NCI-H345 treated with DMSO at 0.1 percent for 48 hours (cell line): ENCODE measurements around the gene TMEM203.

Experiments
- DNase-seq: peaks from one replicate; lab custom pipeline; 2025; ENCODE audit not compliant: unreplicated experiment; lab: John Stamatoyannopoulos, UW

The TMEM203 gene

DNA sequence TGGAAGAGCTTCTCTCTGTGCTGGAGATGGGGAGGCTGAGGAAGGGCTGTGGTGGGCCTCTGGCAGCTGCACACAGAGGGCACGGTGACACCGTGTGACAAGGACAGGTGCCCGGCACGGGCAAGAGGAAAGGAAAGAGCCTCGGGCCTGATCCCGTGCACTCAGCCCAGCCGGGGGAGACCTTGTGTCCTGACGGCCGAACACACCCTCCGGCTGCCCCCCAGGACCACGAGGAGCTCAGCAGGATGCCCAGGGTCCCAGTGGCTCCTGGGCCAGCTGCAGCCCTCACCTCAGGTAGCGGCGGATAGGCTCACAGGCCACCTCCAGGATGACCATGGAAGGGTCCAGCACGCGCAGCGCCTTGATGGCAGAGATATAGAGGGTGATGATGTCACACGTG lies 22.6 kb downstream of the TMEM203 start:
- no peak for DNase-seq

DNA sequence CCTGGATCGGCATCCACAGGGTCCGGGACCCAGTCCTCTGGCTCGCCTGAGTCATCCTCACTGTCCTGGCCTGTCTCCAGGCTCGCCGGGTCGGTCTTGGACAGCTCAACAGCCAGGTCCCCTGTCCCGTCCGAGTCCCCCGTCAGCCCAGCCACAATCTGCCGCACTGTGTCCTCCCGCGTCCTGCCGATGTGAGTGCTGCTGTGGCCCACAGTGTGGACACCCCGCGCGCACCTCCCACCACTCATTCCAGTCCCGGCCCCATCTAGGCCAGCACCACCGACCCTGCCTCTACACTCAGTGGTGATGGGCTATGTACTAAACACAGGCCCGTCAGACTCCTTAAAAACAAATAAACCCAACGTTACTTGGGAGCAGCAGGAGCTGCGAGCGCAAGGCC lies 23.8 kb downstream of the TMEM203 start:
- DNase-seq: no peak

- no peak for DNase-seq
Observed at GRCh38 chr9:137180491-137180890, 25.0 kb downstream of the TMEM203 start.

- no peak for DNase-seq
Observed at GRCh38 chr9:137179761-137180160, 25.7 kb downstream of the TMEM203 start.

GRCh38 chr9:137178939-137179630 lies 26.4 kb downstream of the TMEM203 start:
- DNase-seq: no peak

- DNase-seq: no peak
Observed at GRCh38 chr9:137178201-137178938, 27.1 kb downstream of the TMEM203 start.

DNA sequence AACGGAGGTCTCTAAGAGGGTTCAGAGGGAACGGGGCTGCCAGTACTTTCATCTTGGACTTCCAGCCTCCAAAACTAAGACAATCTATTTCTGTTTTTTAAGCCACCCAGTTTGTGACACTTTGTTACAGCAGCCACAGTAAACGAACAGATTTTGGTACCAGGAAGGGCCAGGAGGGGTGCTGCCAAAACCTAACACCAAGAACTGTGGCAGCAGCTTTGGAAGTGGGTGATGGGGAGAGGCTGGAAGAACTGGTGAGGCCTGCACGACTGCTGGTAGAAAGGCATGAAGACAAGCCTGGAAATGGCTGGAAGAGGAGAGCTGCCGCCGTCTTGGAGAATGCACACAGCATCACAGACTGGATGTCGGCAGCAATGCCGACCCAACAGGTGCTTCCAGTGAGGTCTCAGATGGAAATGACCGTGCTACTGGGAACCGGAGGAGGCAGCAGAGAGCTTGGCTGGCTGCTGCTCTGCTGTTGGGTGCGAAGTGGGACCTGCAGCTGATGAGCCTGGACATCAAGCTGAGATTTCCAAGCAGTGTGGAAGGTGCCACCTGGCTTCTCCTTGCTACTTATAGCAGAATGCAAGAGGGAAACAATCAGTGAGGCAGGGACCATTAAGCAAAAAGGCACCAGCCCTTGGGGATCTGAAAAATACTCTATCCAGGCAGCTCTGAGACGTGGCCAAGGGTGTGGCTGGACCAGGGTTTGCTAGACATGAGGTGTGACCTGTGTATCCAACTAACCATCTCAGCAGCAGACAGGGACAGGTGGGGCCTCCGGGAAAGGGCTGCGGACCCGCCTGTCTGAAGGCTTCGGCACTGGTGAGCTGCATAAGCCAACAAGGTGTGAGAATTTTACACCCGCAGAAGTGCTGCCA lies 28.9 kb downstream of the TMEM203 start:
- no peak for DNase-seq

DNA sequence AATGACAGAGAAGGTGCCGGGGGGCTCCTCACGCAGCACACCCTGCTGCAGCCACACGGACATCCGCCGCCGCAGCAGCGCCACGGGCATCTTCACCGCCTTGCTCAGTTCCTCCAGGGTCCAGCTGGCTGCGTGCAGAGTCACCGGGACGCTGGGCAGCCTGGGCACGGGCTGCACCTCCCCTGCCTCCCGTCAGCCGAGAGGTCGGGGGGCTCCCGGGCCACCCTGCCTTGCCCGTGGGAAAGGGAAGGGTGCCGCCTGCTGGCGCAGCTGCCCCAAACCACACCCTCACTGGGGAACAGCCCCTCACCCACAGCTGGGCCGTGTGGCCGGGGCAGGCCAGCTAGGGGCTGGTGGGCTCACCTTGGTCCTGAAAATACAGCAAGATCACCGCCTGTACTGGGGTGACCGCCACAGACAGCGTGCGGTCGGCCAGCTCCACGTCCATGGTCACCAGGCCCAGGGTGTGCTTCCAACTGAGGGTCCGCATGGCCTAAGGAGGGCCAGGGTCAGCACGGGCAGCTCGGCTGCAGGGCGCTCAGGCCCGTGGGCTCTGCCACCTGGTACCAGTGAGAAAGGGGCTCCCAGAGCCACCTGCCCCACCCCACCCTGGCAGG lies 30.0 kb downstream of the TMEM203 start:
- no peak for DNase-seq

DNA sequence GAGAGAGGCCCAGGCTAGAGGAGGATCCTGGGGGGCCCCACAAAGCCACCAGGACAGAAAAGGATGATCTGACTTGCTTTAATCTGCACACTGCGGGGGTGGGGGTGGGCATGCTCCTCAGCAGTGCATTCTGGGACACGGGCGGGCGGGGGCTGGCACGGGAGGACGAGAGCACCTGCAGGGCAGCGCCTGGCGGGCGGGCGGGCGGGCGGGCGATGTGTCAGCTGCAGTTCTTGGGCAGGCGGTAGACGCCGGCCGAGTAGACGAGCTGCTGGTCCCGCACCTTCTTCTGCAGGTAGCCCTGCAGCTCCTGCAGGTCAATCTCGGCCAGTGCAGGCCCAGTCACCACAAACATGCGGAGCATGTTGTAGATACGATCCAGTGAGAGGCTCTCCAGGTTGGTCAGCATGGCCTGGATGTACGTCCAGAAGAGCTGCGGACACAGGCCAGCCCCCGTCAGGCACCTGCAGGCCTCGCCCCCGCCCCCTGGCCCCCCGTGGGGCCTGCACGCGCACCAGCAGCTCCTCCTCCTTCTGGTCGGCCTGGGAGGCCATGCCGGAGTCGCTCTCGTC lies 30.6 kb downstream of the TMEM203 start:
- no peak for DNase-seq

GRCh38 chr9:137173796-137174664 lies 31.4 kb downstream of the TMEM203 start:
- DNase-seq: no peak

DNA sequence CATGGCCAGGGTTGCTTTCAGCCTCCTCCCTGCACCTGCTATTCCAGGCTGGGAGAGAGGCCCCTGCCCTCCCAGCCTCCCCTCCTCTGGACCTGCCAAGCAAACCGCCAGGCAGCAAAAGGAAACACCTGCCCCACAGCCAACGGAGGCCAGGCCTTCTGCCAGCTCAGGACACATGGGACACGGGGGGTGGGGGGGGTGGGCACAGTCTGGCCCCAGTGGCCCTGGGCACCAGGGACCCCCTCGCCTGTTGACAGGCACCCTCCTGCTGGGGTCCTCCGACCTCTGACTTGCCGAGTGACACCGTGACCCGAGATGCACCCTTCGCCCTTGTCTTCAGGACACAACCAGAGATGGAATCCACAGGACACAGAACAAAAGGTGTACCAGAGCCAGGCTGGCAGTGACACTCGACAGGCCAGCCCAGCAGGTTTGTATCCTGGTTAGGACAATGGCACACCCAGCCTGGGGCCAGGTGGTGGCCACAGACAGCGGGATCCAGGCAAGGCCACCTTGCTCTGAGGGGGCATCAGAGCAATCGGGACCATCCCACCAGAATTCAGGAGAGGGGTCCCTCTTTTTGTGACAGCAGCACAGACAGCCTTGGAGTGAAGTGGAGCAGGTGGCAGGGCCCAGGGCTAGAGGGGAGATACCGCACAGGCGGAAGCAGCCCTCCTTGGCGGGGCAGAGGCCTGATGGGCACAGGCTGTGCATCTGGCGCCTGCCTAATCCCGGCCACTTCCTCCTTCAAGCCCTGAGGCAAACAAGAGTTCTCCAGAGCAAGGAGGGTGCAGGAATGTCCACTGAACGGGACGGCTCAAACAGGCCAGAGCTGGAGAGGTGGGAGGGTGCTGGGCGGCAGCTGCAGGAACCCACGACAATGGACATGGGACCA lies 32.3 kb downstream of the TMEM203 start:
- DNase-seq: no peak

DNA sequence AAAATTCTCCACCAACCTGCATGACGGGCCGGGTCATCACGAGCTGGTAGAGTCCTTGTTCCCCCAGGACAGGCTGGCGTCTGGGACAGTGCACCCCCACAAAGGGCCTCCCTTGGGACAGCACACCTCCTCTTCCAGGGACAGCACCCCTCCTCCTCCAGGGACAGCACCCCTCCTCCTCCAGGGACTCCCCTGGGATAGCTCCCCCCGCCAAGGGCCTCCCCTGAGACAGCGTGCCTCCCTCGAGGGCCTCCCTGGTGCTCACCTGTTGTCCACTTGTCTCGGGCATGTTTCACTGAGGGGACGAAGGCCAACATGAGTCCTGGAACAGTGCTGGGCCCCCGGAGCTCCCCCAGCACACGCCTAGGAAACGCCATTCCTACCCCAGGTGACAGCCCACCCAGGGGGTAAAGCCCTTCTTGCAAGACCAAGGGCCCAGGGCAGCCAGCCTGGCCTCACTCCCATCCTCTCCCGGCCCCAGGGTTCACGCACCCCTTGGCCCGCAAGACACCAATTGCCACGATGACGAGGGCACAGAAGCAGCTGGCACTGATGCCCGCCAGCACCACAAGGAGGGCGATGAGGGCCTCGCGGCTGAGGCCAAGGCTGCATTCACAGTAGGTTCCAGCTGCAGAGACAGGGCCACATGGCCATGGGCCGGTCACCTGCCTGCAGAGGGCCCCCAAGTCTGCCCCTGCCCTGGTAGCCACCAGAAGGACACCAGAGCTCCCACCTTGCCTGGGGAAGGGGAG lies 34.1 kb downstream of the TMEM203 start:
- no peak for DNase-seq

DNA sequence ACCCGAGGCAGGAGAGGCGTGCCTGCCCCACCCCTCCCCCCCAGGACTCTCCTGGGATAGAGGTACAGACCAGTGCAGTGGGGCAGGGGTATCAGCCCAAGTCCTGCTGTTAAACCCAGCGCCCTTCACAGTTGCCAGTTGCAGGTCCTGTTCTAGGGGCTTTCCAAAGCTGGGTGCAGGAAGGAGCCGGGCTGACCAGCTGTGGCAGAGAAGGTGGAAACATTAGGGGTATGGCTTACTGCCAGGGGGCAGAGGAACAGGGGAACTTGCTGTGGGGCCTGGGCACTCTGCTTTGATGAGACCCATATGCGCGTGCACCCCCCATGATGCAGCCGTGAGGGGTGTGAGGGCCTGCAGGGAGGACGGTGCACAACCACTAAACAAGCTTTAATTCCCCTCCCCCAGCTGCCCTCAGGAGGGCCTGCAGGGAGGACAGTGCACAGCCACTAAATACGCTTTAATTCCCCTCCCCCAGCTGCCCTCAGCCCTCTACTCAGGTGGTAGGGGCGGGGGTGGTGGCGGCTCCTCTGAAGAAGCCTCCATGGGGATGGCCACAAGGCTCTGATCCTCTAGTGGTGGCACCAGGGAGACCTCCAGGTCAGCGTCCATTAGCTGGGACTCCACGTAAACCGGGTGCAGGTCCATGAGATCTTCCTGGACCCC lies 34.8 kb downstream of the TMEM203 start:
- no peak for DNase-seq

DNA sequence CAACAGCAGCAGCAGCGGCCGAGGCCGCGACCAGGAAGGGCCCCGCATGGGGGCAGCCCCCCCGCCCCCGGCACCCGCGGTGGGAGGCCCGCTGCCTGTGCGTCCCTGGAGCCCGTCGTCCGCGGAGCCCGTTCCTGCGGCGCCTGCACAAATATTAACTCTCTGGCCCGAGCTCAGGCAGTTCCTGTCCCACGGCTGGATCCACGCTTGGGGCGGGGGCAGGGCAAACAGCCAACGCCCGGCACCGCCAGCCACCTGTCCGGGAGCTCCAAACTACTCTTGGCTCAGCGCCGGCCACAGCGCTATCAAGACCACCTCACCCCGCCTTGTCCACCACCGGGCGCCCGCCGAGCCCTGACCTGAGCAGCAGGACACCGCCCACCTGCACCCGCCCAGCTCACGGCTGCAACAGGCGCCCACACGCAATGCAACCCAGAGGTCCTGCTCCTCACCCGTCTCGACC lies 35.5 kb downstream of the TMEM203 start, which contains the start of gene LRRC26:
Gene LRRC26 (minus strand): TSS at position 156 of the 463 bp plus-strand sequence. CDS start 108 bp downstream, at position 48.
- no peak for DNase-seq

DNA sequence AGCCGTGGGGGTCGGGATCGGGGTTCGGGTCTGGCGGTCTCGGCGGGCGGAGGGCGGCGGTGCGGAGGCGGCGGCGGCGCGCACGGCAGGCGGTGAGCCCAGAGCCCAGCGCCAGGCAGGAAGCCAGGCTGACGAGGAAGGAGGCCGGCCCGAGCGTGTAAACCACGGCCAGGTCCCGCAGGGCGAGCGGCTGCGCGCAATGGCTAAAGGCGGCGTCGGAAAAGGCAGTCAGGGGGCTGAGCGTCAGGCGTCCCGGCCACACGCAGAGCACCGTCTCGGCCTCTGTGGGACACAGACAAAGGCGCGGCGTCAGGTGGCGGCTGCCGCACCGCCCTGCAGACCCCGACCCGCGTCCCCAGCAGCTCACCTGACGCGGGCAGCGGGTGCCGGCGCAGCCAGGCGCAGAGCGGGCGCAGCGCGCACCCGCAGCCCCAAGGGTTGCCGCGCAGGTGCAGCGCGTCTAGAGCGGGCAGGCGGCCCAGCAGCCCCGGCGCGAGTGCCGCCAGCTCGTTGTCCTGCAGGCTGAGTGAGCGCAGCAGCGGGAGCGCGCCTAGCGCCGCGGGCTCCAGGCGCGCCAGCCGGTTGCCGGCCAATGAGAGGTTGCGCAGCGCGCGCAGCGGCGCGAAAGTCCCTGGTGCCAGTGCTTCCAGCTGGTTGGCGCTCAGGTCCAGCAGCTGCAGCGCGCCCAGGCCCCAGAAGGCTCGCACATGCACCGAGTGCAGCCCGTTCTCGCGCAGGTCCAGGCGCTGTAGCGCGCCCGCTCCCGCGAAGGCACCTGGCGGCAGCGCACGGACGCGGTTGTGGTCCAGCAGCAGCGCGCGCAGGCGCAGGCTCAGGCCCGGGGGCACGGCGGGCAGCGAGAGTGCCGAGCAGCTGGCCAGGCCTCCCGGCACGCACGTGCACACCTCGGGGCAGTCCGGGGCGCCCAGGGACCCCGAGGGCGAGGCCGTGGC lies 36.3 kb downstream of the TMEM203 start:
- DNase-seq: peak; percentile 80

DNA sequence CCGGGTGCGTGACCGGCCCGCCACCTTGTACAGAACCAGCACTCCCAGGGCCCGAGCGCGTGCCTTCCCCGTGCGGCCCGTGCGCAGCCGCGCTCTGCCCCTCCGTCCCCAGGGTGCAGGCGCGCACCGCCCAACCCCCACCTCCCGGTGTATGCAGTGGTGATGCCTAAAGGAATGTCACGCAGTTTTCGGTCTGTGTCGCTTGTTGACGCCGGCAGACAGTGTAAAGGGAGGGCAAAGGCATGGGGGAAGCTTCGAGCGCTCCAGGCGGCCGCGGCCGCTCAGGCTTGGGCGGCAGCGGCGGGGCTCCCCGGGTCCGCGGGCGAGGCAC lies 36.9 kb downstream of the TMEM203 start:
- DNase-seq: no peak
